K562 (cell line): ENCODE data around the gene MAP3K7. TPM values are rescaled to one million over a fixed set of nuclear protein-coding genes. Genes with fewer than 3 reads are reported as not detected.
A peak's percentile ranks its signal among the peaks of the same experiment; 100 is the strongest.

Experiments
- ASH1L ChIP-seq: fragments of 450-650 bp; IDR thresholded peaks from 2 replicates; pipeline ENCODE4 v1.6.1; 2018; ENCODE audit warnings: borderline replicate concordance, mild to moderate bottlenecking, low read depth; ENCODE audit not compliant: partially characterized antibody
- BACH1 ChIP-seq: fragments of 200-800 bp; sonication (Bioruptor generic); IDR thresholded peaks from 2 replicates; pipeline ENCODE4 v1.6.1; 2016; ENCODE audit warnings: missing genetic modification characterization, missing compliant biosample characterization
- BRF2 ChIP-seq: IDR thresholded peaks from 3 replicates; pipeline ENCODE4 v1.6.1; 2011; ENCODE audit warnings: borderline replicate concordance, mild to moderate bottlenecking; ENCODE audit not compliant: insufficient read length, insufficient read depth
- CBX2 ChIP-seq: fragments of 200-600 bp; sonication (generic); IDR thresholded peaks from one replicate; pipeline ENCODE4 v1.6.1; 2012; ENCODE audit warnings: mild to moderate bottlenecking, low read length, inconsistent platforms; ENCODE audit not compliant: insufficient read depth, poor library complexity, severe bottlenecking
- CREB1 ChIP-seq, 2 experiments: sonication (generic) in 1 of 2; formaldehyde crosslinking in 1 of 2; IDR thresholded peaks; 2 replicates each; pipeline versions ENCODE4 v1.6.1 to v1.8.0; 2012 to 2022; ENCODE audit warnings: inconsistent platforms in 1 of 2, mild to moderate bottlenecking in 1 of 2, missing genetic modification reagents in 1 of 2, moderate library complexity in 1 of 2
- CREB3L1 ChIP-seq: fragments of 450-650 bp; IDR thresholded peaks from 2 replicates; pipeline ENCODE4 v1.6.1; 2014; ENCODE audit warnings: low read depth, mild to moderate bottlenecking, moderate library complexity, borderline replicate concordance
- E4F1 ChIP-seq: fragments of 250-450 bp; sonication (Bioruptor Pico); IDR thresholded peaks from 2 replicates; pipeline ENCODE4 v1.5.0; 2021; ENCODE audit warnings: mild to moderate bottlenecking, borderline replicate concordance
- KAT7 ChIP-seq: sonication (generic); formaldehyde crosslinking; IDR thresholded peaks from 2 replicates; pipeline ENCODE4 v1.8.0; 2022; ENCODE audit warnings: missing genetic modification reagents, mild to moderate bottlenecking, borderline replicate concordance
- NR2C2 ChIP-seq, 2 experiments: fragments of 200-800 bp in 1 of 2; sonication (Bioruptor generic) in 1 of 2; sonication (generic) in 1 of 2; formaldehyde crosslinking in 1 of 2; IDR thresholded peaks; 2 replicates each; pipeline versions ENCODE4 v1.6.1 to v1.8.0; 2016 to 2022; ENCODE audit warnings: mild to moderate bottlenecking in 1 of 2, missing compliant biosample characterization in 1 of 2, missing genetic modification characterization in 1 of 2, missing genetic modification reagents in 1 of 2
- RBFOX2 ChIP-seq: fragments of 200-400 bp; formaldehyde crosslinking; IDR thresholded peaks from 2 replicates; pipeline ENCODE4 v1.6.1; 2017; ENCODE audit warnings: low read depth, mild to moderate bottlenecking, low read length, moderate library complexity
- SMARCB1 ChIP-seq: IDR thresholded peaks from 2 replicates; pipeline ENCODE4 v1.6.1; 2011; ENCODE audit warnings: improper control_type of control experiment, low read depth; ENCODE audit not compliant: insufficient read length
- SOX6 ChIP-seq: fragments of 450-650 bp; IDR thresholded peaks from 2 replicates; pipeline ENCODE4 v1.6.1; 2014; ENCODE audit warnings: mild to moderate bottlenecking
- TOE1 ChIP-seq, 2 experiments: fragments of 450-650 bp in 1 of 2; sonication (generic) in 1 of 2; formaldehyde crosslinking in 1 of 2; IDR thresholded peaks; 2 replicates each; pipeline versions ENCODE4 v1.7.1 to v1.8.0; 2016 to 2022; ENCODE audit warnings: borderline replicate concordance in 2 of 2, mild to moderate bottlenecking in 2 of 2, antibody characterized with exemption in 1 of 2, inconsistent platforms in 1 of 2, low read depth in 1 of 2, missing genetic modification reagents in 1 of 2, moderate library complexity in 1 of 2
- ZFP91 ChIP-seq: sonication (generic); formaldehyde crosslinking; IDR thresholded peaks from 2 replicates; pipeline ENCODE4 v1.8.0; 2022; ENCODE audit warnings: mild to moderate bottlenecking, missing genetic modification reagents
- ZNF232 ChIP-seq: sonication (generic); formaldehyde crosslinking; IDR thresholded peaks from 2 replicates; pipeline ENCODE4 v1.8.0; 2022; ENCODE audit warnings: mild to moderate bottlenecking, missing genetic modification reagents
- ZNF3 ChIP-seq: fragments of 250-450 bp; sonication (Bioruptor Pico); IDR thresholded peaks from 2 replicates; pipeline ENCODE4 v1.5.0; 2021; ENCODE audit warnings: mild to moderate bottlenecking, moderate library complexity
- ZNF586 ChIP-seq: fragments of 450-650 bp; formaldehyde crosslinking; conservative IDR thresholded peaks from 2 replicates; pipeline ENCODE4 v1.4.0; 2020; ENCODE audit warnings: mild to moderate bottlenecking, moderate library complexity
- ZNF764 ChIP-seq: fragments of 250-450 bp; sonication (Bioruptor Pico); IDR thresholded peaks from 2 replicates; pipeline ENCODE4 v1.4.0; 2020; ENCODE audit warnings: low read depth, mild to moderate bottlenecking, moderate library complexity
- polyA plus RNA-seq, 8 experiments: library from polyadenylated mRNA; depleted of rRNA in 4 of 8; stranded (reverse) in 5 of 8; unstranded in 3 of 8; fragments of >200 nt; fragmentation: Nextera tagmentation in 2 of 8; fragmentation: Illumina TruSeq in 1 of 8; extraction: Ambion mirVana in 2 of 8; extraction: Trizol in 1 of 8; gene quantifications; 2 replicates each; pipeline versions ENCODE4 v1.2.1 to v1.2.3, GENCODE V29; 2011 to 2014; ENCODE audit warnings: inconsistent platforms in 1 of 8, missing spikeins in 1 of 8
- total RNA-seq, 7 experiments: library from RNA; depleted of rRNA in 6 of 7; stranded (reverse); fragments of >200 nt in 6 of 7; fragmentation: Illumina TruSeq in 2 of 7; extraction: Trizol in 2 of 7; gene quantifications; 2 replicates each; pipeline versions ENCODE4 v1.2.1 to v1.2.3, GENCODE V29; 2011 to 2021; ENCODE audit warnings: low replicate concordance in 1 of 7

The MAP3K7 gene
- total and polyA plus RNA-seq, 9 of the 15 experiments (the other 6 are each of a cell fraction or from before 2014, with no cell fraction given) = 13.4 to 60.9 (median 34.8) TPM

- TF ChIP-seq NR2C2 (CRISPR knock-in tag; IDR thresholded peaks at IDR 0.05) (no peak), NR2C2 (tag; IDR thresholded peaks at IDR 0.05) (no peak), ZNF232 (CRISPR knock-in tag) (no peak), CBX2 (no peak), E4F1 (CRISPR knock-in tag) (no peak), BACH1 (peak; percentile 49; the same call in 1 of the 2 replicates), BRF2 (no peak), CREB1 (IDR thresholded peaks at IDR 0.05) (no peak; the same call in 1 of the 2 replicates), CREB1 (CRISPR knock-in tag; IDR thresholded peaks at IDR 0.05) (no peak), SMARCB1 (peak; percentile 35), KAT7 (CRISPR knock-in tag) (no peak), RBFOX2 (0 out of 2 replicates have a peak, but pooled peaks have one; percentile 28), ZFP91 (CRISPR knock-in tag) (no peak), ZNF764 (no peak), SOX6 (0 out of 2 replicates have a peak, but pooled peaks have one; percentile 23), ASH1L (no peak), CREB3L1 (no peak), ZNF3 (no peak), ZNF586 (CRISPR knock-in tag) (no peak), TOE1 (IDR thresholded peaks at IDR 0.05; ENCODE audit: borderline replicate concordance) (no peak), TOE1 (CRISPR knock-in tag; IDR thresholded peaks at IDR 0.05; ENCODE audit: borderline replicate concordance, low read depth) (no peak)
Observed at GRCh38 chr6:90466154-90466940, 120.5 kb downstream of the MAP3K7 start (continued).
